Sigmoid colon (tissue), 4 donors: ENCODE measurements around the gene SCGB3A2.

Experiments used
- CTCF ChIP-seq, 4 experiments: fragments of 450-650 bp in 3 of 4; fragments of 200-600 bp in 1 of 4; IDR thresholded peaks; one replicate each; pipeline ENCODE4 v1.5.1; 2016 to 2019; ENCODE audit warnings: antibody characterized with exemption in 4 of 4, mild to moderate bottlenecking in 3 of 4, moderate library complexity in 2 of 4
- POLR2A ChIP-seq, 2 donors: fragments of 450-650 bp; IDR thresholded peaks; one replicate each; pipeline ENCODE4 v1.6.1; 2016; ENCODE audit warnings: antibody characterized with exemption in 2 of 2, mild to moderate bottlenecking in 2 of 2, moderate library complexity in 2 of 2
- POLR2AphosphoS5 ChIP-seq, 4 donors: sonication (generic); formaldehyde crosslinking; IDR thresholded peaks; one replicate each; pipeline ENCODE4 v1.6.1; 2017; ENCODE audit warnings: antibody characterized with exemption in 4 of 4

DNA sequence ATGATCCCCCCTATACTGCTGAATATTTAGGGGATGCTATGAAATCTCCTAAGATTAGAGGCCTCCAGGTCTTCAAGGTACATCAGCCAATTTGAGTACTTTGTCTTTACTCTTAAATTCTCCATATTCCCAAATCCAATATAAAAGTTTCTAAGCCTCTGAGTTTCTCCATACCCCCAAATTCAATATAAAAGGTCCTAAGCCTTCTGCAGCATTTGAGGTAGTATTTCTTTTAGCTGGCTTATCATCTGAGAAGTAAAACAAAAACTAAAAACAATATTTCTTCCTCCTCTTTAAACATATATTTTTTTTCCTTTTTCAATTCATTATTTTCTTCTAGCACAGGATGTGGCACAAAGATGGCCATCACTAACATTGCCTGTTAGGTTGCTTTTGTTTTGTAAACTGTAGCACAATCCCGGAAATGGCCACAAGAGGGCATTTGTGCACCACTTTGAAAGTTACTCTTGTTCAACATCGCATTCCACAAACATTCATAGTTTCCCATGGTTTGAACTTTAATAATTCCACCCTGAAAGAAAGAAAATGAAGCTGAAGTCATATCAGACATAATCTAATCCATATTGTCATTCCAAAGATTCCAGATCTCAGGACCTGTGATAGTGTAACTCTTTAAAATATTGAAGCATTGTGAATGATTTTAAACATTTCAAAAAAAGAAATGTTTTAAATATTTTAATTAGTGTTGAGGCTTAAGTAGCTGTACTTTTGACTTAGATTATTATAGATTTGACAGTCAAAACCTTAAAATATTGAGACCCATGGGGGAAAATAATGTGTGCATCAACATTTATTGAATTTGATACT lies 21.0 kb upstream of the SCGB3A2 start:
- TF ChIP-seq CTCF (IDR thresholded peaks at IDR 0.05): peak; percentile 29 to 78 (median 76)
- TF ChIP-seq POLR2A (IDR thresholded peaks at IDR 0.05): no peak
- TF ChIP-seq POLR2AphosphoS5 (IDR thresholded peaks at IDR 0.05): no peak
